ENCODE data around the gene TNFRSF18.

DNA sequence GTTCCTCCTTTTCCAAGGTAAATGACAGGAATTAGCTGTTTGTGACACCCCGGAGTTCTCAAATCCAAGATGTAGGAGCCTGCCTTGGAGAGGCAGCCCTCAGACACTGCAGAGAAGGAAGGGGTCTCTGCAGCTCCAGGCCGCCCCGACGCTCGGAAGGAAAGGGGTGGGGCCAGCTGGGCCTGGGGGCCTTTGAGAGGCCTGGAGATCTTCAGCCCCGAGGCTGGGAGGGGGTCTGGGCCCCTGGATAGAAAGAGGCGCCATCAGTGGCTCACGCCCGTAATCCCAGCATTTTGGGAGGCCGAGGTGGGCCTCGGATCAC lies 1.1 kb upstream of the TNFRSF18 start:
- TF ChIP-seq, protein P1, sequence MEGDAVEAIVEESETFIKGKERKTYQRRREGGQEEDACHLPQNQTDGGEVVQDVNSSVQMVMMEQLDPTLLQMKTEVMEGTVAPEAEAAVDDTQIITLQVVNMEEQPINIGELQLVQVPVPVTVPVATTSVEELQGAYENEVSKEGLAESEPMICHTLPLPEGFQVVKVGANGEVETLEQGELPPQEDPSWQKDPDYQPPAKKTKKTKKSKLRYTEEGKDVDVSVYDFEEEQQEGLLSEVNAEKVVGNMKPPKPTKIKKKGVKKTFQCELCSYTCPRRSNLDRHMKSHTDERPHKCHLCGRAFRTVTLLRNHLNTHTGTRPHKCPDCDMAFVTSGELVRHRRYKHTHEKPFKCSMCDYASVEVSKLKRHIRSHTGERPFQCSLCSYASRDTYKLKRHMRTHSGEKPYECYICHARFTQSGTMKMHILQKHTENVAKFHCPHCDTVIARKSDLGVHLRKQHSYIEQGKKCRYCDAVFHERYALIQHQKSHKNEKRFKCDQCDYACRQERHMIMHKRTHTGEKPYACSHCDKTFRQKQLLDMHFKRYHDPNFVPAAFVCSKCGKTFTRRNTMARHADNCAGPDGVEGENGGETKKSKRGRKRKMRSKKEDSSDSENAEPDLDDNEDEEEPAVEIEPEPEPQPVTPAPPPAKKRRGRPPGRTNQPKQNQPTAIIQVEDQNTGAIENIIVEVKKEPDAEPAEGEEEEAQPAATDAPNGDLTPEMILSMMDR (conservative IDR thresholded peaks at IDR 0.05; ENCODE audit: low read length), result no peak
- no peak for TF ChIP-seq EZH2phosphoT487 (IDR thresholded peaks at IDR 0.05; ENCODE audit: borderline replicate concordance, low read depth, low read length)

All from OCI-LY7 (cell line).